Measurements from ENCODE around the gene TMEM255B.

TMEM255B gene

GRCh38 chr13:113783200-113783881, 24.3 kb downstream of the TMEM255B start:
- TF ChIP-seq CTCF (IDR thresholded peaks at IDR 0.05; ENCODE audit: insufficient read depth, low read length, poor library complexity, severe bottlenecking) (no peak), EZH2phosphoT487 (conservative IDR thresholded peaks at IDR 0.05; ENCODE audit: low read length) (no peak)
- Histone ChIP-seq H3K4me3 (ENCODE audit: insufficient read depth, low read length, poor library complexity, severe bottlenecking) (no peak overlapping the region), H3K27ac (ENCODE audit: low read depth, low read length) (no peak overlapping the region), H3K9me2 (replicated peaks; ENCODE audit: insufficient read depth, low read length) (no peaks in the 10 kb centered on the region), H3K4me2 (ENCODE audit: low read depth, low read length, poor library complexity, severe bottlenecking) (no peak overlapping the region), H4K20me1 (ENCODE audit: low read depth, low read length) (no peaks in the 10 kb centered on the region), H3K79me2 (ENCODE audit: insufficient read depth, low read length) (no peaks in the 10 kb centered on the region), H3F3A (ENCODE audit: insufficient read depth) (no peaks in the 10 kb centered on the region), H3K9me3 (ENCODE audit: insufficient read depth, low read length) (no peaks in the 10 kb centered on the region), H2AFZ (ENCODE audit: low read depth, low read length, severe bottlenecking) (no peak overlapping the region), H3K9ac (ENCODE audit: low read length) (no peak overlapping the region), H3K27me3 (ENCODE audit: low read length) (no peaks in the 10 kb centered on the region), H3K36me3 (ENCODE audit: low read length) (no peaks in the 10 kb centered on the region)

- H2AFZ ChIP-seq (ENCODE audit: low read depth, low read length, severe bottlenecking), result no peak overlapping the region
- no peaks in the 10 kb centered on the region for H4K20me1 ChIP-seq (ENCODE audit: low read depth, low read length)
- no peaks in the 10 kb centered on the region for H3K27me3 ChIP-seq (ENCODE audit: low read length)
- no peak overlapping the region for H3K9ac ChIP-seq (ENCODE audit: low read length)
- no peaks in the 10 kb centered on the region for H3F3A ChIP-seq (ENCODE audit: insufficient read depth)
- no peaks in the 10 kb centered on the region for H3K36me3 ChIP-seq (ENCODE audit: low read length)
- H3K4me3 ChIP-seq (ENCODE audit: insufficient read depth, low read length, poor library complexity, severe bottlenecking), result no peak overlapping the region
- H3K9me3 ChIP-seq (ENCODE audit: insufficient read depth, low read length), result no peaks in the 10 kb centered on the region
- no peak overlapping the region for H3K27ac ChIP-seq (ENCODE audit: low read depth, low read length)
- H3K79me2 ChIP-seq (ENCODE audit: insufficient read depth, low read length), result no peaks in the 10 kb centered on the region
- no peak for TF ChIP-seq EZH2phosphoT487 (conservative IDR thresholded peaks at IDR 0.05; ENCODE audit: low read length)
- TF ChIP-seq CTCF (IDR thresholded peaks at IDR 0.05; ENCODE audit: insufficient read depth, low read length, poor library complexity, severe bottlenecking), result no peak
- H3K9me2 ChIP-seq (replicated peaks; ENCODE audit: insufficient read depth, low read length), result no peaks in the 10 kb centered on the region
- H3K4me2 ChIP-seq (ENCODE audit: low read depth, low read length, poor library complexity, severe bottlenecking), result no peak overlapping the region
These were observed 25.1 kb downstream of the TMEM255B start for GRCh38 chr13:113783966-113784644.

GRCh38 chr13:113784645-113785024, 25.6 kb downstream of the TMEM255B start:
- no peak for TF ChIP-seq CTCF (IDR thresholded peaks at IDR 0.05; ENCODE audit: insufficient read depth, low read length, poor library complexity, severe bottlenecking)
- no peak for TF ChIP-seq EZH2phosphoT487 (conservative IDR thresholded peaks at IDR 0.05; ENCODE audit: low read length)
- Histone ChIP-seq H3K4me3 (ENCODE audit: insufficient read depth, low read length, poor library complexity, severe bottlenecking) (no peak overlapping the region), H3K27ac (ENCODE audit: low read depth, low read length) (no peak overlapping the region), H3K9me3 (ENCODE audit: insufficient read depth, low read length) (no peaks in the 10 kb centered on the region), H3K27me3 (ENCODE audit: low read length) (no peaks in the 10 kb centered on the region), H4K20me1 (ENCODE audit: low read depth, low read length) (no peaks in the 10 kb centered on the region), H3F3A (ENCODE audit: insufficient read depth) (no peaks in the 10 kb centered on the region), H3K36me3 (ENCODE audit: low read length) (no peaks in the 10 kb centered on the region), H3K9me2 (replicated peaks; ENCODE audit: insufficient read depth, low read length) (no peaks in the 10 kb centered on the region), H3K4me2 (ENCODE audit: low read depth, low read length, poor library complexity, severe bottlenecking) (no peak overlapping the region), H2AFZ (ENCODE audit: low read depth, low read length, severe bottlenecking) (no peak overlapping the region), H3K79me2 (ENCODE audit: insufficient read depth, low read length) (no peaks in the 10 kb centered on the region), H3K9ac (ENCODE audit: low read length) (no peak overlapping the region)

Measured in SU-DHL-6 (cell line).